ENCODE measurements around the gene TUBGCP3. TPM values are rescaled to one million over a fixed set of nuclear protein-coding genes. Genes with fewer than 3 reads are reported as not detected.
A peak's percentile ranks its signal among the peaks of the same experiment; 100 is the strongest.

Gene TUBGCP3
- total and polyA plus RNA-seq, 10 donors: 9.1 to 69.8 (median 48.7) TPM

DNA sequence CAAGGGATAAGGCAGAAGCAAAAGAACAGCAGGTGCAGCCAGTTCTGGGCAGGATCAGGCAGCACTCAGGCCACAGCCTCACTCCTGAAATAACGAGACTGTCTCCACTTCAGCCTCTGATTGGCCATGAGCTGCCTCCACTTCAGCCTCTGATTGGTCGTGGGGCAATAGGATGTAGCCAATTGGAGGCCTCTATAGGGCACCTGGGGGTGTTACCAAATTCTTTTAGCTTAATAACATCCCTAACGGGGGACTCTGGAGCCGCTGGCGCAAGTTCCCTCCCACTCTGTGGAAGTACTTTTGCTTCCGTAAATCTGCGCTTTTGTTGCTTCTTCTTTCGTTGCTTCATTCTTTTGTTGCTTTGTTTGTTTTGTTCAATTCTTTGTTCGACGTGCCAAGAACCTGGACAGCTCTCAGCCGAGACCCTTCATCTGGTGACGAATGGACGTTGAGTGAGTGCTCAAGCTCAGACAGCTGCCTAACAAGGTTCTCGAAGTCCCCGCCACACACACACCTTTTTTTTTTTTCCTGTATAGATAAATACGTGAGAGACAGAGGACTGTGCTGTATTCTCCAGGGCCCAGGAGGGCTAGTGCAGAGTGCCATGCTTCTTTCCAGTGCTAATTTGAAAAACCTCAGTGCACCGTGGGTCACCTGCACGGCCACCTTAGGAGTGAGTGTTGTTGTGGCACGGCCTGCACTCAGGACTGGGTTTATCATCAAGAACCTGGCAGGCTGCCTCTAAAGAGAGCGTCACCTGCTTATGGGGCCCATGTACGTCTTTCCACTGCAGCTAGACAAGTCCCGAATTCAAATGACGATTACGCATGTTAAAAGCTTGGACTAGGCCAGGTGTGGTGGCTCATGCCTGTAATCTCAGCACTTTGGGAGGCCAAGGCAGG lies 32.0 kb upstream of the TUBGCP3 start:
- TF ChIP-seq, protein P1, sequence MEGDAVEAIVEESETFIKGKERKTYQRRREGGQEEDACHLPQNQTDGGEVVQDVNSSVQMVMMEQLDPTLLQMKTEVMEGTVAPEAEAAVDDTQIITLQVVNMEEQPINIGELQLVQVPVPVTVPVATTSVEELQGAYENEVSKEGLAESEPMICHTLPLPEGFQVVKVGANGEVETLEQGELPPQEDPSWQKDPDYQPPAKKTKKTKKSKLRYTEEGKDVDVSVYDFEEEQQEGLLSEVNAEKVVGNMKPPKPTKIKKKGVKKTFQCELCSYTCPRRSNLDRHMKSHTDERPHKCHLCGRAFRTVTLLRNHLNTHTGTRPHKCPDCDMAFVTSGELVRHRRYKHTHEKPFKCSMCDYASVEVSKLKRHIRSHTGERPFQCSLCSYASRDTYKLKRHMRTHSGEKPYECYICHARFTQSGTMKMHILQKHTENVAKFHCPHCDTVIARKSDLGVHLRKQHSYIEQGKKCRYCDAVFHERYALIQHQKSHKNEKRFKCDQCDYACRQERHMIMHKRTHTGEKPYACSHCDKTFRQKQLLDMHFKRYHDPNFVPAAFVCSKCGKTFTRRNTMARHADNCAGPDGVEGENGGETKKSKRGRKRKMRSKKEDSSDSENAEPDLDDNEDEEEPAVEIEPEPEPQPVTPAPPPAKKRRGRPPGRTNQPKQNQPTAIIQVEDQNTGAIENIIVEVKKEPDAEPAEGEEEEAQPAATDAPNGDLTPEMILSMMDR (IDR thresholded peaks at IDR 0.05 in 8 of 11, conservative IDR thresholded peaks at IDR 0.05 in 3 of 11): no peak
- TF ChIP-seq POLR2AphosphoS5 (IDR thresholded peaks at IDR 0.05) (no peak), POLR2A (IDR thresholded peaks at IDR 0.05) (no peak)
- no peak overlapping the region for H3K4me3 ChIP-seq
- no peak overlapping the region for H3K27ac ChIP-seq
- no peaks in the 10 kb centered on the region for H3K9me3 ChIP-seq
- no peaks in the 10 kb centered on the region for H3K36me3 ChIP-seq
- peaks cover 0 to 4% (median 0%) of the 10 kb centered on the region in 6 donors for H3K4me1 ChIP-seq
- intact Hi-C loops (cut with DNase I; ENCODE audit: low total_unique reads): no loop called here
- peaks cover 0 to 51% (median 0%) of the 10 kb centered on the region in 7 donors for H3K27me3 ChIP-seq (replicated peaks in 1 of 7)
- DNase-seq: peak; percentile 30
- 64 to 80% (median 69%) methylated on average over 24 of the region's 24 CpGs for WGBS, 5 donors

DNA sequence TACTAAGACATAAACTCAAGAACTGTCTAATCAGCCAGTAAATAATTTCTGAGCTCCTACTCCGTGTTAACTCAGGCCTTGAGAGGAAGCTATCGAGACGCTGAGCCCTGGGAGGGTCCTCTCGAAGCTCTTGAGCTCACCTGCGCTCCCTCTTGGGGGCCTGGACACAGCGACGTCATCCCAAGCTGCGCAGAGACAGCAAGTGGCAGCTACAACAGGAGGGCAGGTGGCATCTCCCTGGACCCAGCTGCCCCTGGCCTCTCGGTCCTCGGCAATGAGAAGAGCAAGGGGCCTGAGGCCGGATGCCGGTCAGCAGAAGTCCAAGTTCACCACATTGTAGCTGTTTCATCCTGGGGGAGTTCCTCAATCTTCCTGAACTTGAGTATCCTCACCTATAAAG lies 30.5 kb upstream of the TUBGCP3 start:
- H3K4me3 ChIP-seq: no peak overlapping the region
- TF ChIP-seq POLR2A (IDR thresholded peaks at IDR 0.05) (no peak), POLR2AphosphoS5 (IDR thresholded peaks at IDR 0.05) (no peak)
- TF ChIP-seq, protein P1 (IDR thresholded peaks at IDR 0.05 in 8 of 11, conservative IDR thresholded peaks at IDR 0.05 in 3 of 11): no peak
- no peak overlapping the region for H3K27ac ChIP-seq
- DNase-seq: peak; percentile 66
- 89 to 97% (median 95%) methylated on average over 12 of the region's 12 CpGs for WGBS, 5 donors
- peaks cover 0 to 4% (median 0%) of the 10 kb centered on the region in 6 donors for H3K4me1 ChIP-seq
- no peaks in the 10 kb centered on the region for H3K9me3 ChIP-seq
- peaks cover 0 to 49% (median 0%) of the 10 kb centered on the region in 7 donors for H3K27me3 ChIP-seq (replicated peaks in 1 of 7)
- H3K36me3 ChIP-seq: no peaks in the 10 kb centered on the region
- intact Hi-C loops (cut with DNase I; ENCODE audit: low total_unique reads): no loop called here

DNA sequence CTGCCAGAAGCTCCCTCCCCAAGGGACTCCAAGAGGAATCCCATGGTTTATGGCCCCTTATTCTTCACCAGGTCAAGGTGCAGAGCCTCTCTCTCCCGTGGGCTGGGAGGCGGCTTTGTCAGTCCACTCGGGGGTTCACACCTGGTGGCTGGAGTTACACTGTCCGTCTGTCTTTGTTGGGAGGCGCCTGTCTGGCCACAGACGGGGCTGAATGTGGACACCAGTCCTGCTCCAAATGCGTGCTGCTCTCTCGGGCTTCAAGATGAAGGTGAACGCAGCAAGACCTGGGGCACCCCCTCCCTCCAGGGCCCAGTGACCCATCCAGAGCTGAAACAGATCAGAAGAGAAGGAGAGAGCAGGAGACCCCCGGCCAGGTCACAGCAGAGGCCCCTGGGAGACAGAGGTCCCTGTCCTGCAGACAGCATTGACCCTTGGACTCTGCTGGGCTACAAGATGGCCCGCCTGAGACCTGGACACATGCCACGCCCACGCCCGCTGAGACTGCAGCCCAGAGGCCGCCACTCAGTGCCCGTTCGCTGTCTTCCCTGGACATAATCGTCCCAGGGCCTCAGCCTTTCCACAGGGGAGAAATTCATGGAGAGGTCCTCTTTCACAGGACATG lies 29.9 kb upstream of the TUBGCP3 start:
- Histone ChIP-seq H3K9me3 (no peaks in the 10 kb centered on the region), H3K27ac (no peak overlapping the region), H3K36me3 (no peaks in the 10 kb centered on the region), H3K27me3 (replicated peaks in 1 of 7) (peaks cover 0 to 44% (median 0%) of the 10 kb centered on the region in 7 donors), H3K4me1 (peaks cover 0 to 4% (median 0%) of the 10 kb centered on the region in 6 donors), H3K4me3 (no peak overlapping the region)
- intact Hi-C loops (cut with DNase I; ENCODE audit: low total_unique reads): no loop called here
- DNase-seq: peak; percentile 57
- TF ChIP-seq, protein P1 (IDR thresholded peaks at IDR 0.05 in 8 of 11, conservative IDR thresholded peaks at IDR 0.05 in 3 of 11): no peak
- no peak for TF ChIP-seq POLR2AphosphoS5 (IDR thresholded peaks at IDR 0.05)
- no peak for TF ChIP-seq POLR2A (IDR thresholded peaks at IDR 0.05)
- 75 to 95% (median 88%) methylated on average over 16 to 18 of the region's 18 CpGs for WGBS, 5 donors

Data from spleen (tissue), 11 donors.